GM12878 (cell line): Measurements from ENCODE around the gene MBD3L2. TPM values are rescaled to one million over a fixed set of nuclear protein-coding genes. Genes with fewer than 3 reads are reported as not detected.
A peak's percentile ranks its signal among the peaks of the same experiment; 100 is the strongest.

ENCODE experiments used
- ATAC-seq: fragments of 200-7000 bp; cut with Tn5 transposase; 3 replicates; pipeline ENCODE4 v1.9.1; 2020; ENCODE audit warnings: mild to moderate bottlenecking, moderate library complexity
- BruUV-seq: library from RNA; stranded (reverse); fragments of 400-500 nt; replicated peaks from 2 replicates; lab custom pipeline; 2021; lab: Mats Ljungman, UMichigan
- CTCF ChIA-PET: fragments of 300-600 bp; sonication (Branson Sonifier 250); formaldehyde crosslinking; extraction: SDS; loops from one replicate; lab custom pipeline; 2021; ENCODE audit warnings: inconsistent platforms; lab: Yijun Ruan, JAX
- POLR2A ChIA-PET: fragments of 350-600 bp; formaldehyde crosslinking; extraction: SDS; loops from one replicate; lab custom pipeline; 2021; ENCODE audit warnings: inconsistent platforms; lab: Charles Lee
- RAD21 ChIA-PET: fragments of 300-600 bp; sonication (Branson Sonifier 250); formaldehyde crosslinking; loops from one replicate; lab custom pipeline; 2023; ENCODE audit warnings: antibody characterized with exemption; ENCODE audit not compliant: unreplicated experiment; lab: Charles Lee
- SMC1A ChIA-PET: fragments of 300-600 bp; sonication (Branson Sonifier 250); formaldehyde crosslinking; loops from one replicate; lab custom pipeline; 2023; ENCODE audit not compliant: unreplicated experiment, uncharacterized antibody; lab: Charles Lee
- DNase-seq: peaks from one replicate; pipeline ENCODE4 v3.0.0-alpha.2; 2011; ENCODE audit warnings: low read depth, low spot score
- FAIRE-seq: peaks from 3 replicates; lab custom pipeline; 2011; peaks lifted over from hg19 to GRCh38; lab: Jason Lieb, UNC
- H2AFZ ChIP-seq: 2 replicates; pipeline ENCODE4 v1.6.0; 2011; ENCODE audit warnings: low read depth, low read length, control low read depth; ENCODE audit not compliant: control insufficient read depth
- H3K27ac ChIP-seq: 2 replicates; pipeline ENCODE4 v1.5.1; 2011; ENCODE audit warnings: control low read depth; ENCODE audit not compliant: control insufficient read depth, insufficient read depth
- H3K27me3 ChIP-seq, 2 experiments: replicated peaks in 1 of 2; 2 replicates each; pipeline versions ENCODE4 v1.6.0 to v1.6.1; 2011; ENCODE audit warnings: low read length in 1 of 2; ENCODE audit not compliant: control insufficient read depth in 2 of 2, insufficient read depth in 2 of 2
- H3K36me3 ChIP-seq, 2 experiments: 2 replicates each; pipeline ENCODE4 v1.5.1; 2011; ENCODE audit warnings: low read length in 1 of 2; ENCODE audit not compliant: control insufficient read depth in 2 of 2, insufficient read depth in 2 of 2
- H3K4me1 ChIP-seq: 2 replicates; pipeline ENCODE4 v1.6.1; 2011; ENCODE audit warnings: mild to moderate bottlenecking, low read length, moderate library complexity, mixed read lengths; ENCODE audit not compliant: control insufficient read depth, insufficient read depth
- H3K4me2 ChIP-seq: 2 replicates; pipeline ENCODE4 v1.6.0; 2011; ENCODE audit warnings: control low read depth; ENCODE audit not compliant: control insufficient read depth, insufficient read depth
- H3K4me3 ChIP-seq: fragments of 200-600 bp; sonication (generic); 2 replicates; pipeline ENCODE4 v1.5.1; 2016
- H3K79me2 ChIP-seq: 2 replicates; pipeline ENCODE4 v1.6.0; 2011; ENCODE audit warnings: low read length; ENCODE audit not compliant: control insufficient read depth, insufficient read depth
- H3K9ac ChIP-seq: 2 replicates; pipeline ENCODE4 v1.8.0; 2011; ENCODE audit warnings: low read length, control low read depth, mixed read lengths; ENCODE audit not compliant: control insufficient read depth, insufficient read depth
- H3K9me3 ChIP-seq: replicated peaks from 3 replicates; pipeline ENCODE4 v1.5.1; 2011; ENCODE audit warnings: mild to moderate bottlenecking, low read length; ENCODE audit not compliant: control insufficient read depth, insufficient read depth
- H4K20me1 ChIP-seq: 2 replicates; pipeline ENCODE4 v1.6.0; 2011; ENCODE audit not compliant: control insufficient read depth, insufficient read depth
- ATF7 ChIP-seq: fragments of 450-650 bp; IDR thresholded peaks from 2 replicates; pipeline ENCODE4 v1.6.1; 2016; ENCODE audit warnings: low read depth, mild to moderate bottlenecking
- CHD1 ChIP-seq: IDR thresholded peaks from 2 replicates; pipeline ENCODE4 v1.6.1; 2012; ENCODE audit warnings: low read depth, low read length, improper control_type of control experiment
- HCFC1 ChIP-seq: fragments of 150-350 bp; IDR thresholded peaks from 2 replicates; pipeline ENCODE4 v1.6.1; 2014; ENCODE audit warnings: low read length
- KLF5 ChIP-seq: fragments of 450-650 bp; IDR thresholded peaks from 2 replicates; pipeline ENCODE4 v1.6.1; 2014; ENCODE audit warnings: mild to moderate bottlenecking; ENCODE audit not compliant: partially characterized antibody
- NRF1 ChIP-seq: conservative IDR thresholded peaks from 2 replicates; pipeline ENCODE4 v1.6.1; 2011; ENCODE audit warnings: mild to moderate bottlenecking, low read depth, low read length, improper control_type of control experiment
- PAX5 ChIP-seq: IDR thresholded peaks from 2 replicates; pipeline ENCODE4 v1.6.1; 2011; ENCODE audit warnings: low read depth, low read length, borderline replicate concordance
- POLR2A ChIP-seq: IDR thresholded peaks from 2 replicates; pipeline ENCODE4 v1.6.1; 2011; ENCODE audit warnings: low read depth, mild to moderate bottlenecking, low read length
- ZNF384 ChIP-seq: IDR thresholded peaks from 2 replicates; pipeline ENCODE4 v1.6.1; 2012; ENCODE audit warnings: low read depth, mild to moderate bottlenecking, low read length, improper control_type of control experiment, borderline replicate concordance
- ZNF687 ChIP-seq: fragments of 450-650 bp; IDR thresholded peaks from 2 replicates; pipeline ENCODE4 v1.6.1; 2017; ENCODE audit warnings: mild to moderate bottlenecking, moderate library complexity
- WGBS: methylation state at CpG from one replicate; pipeline ENCODE4 v1.1.6; 2016; ENCODE audit warnings: low lambda C conversion rate; ENCODE audit not compliant: insufficient replicate concordance, insufficient coverage; ENCODE audit errors: missing lambda C conversion rate; 5-methylcytosine and 5-hydroxymethylcytosine counted together
- in situ Hi-C: fragments of 300-500 bp; cut with MboI; formaldehyde crosslinking; loops from 9 replicates; pipeline ENCODE4 v1.14.3; 2018; ENCODE audit warnings: mixed read lengths
- intact Hi-C: fragments of 100-400 bp; cut with micrococcal nuclease; formaldehyde crosslinking; loops from one replicate; pipeline ENCODE4 v1.14.2; 2022; ENCODE audit not compliant: unreplicated experiment
- polyA plus RNA-seq, 11 experiments: library from polyadenylated mRNA; depleted of rRNA in 4 of 11; unstranded in 6 of 11; stranded (reverse) in 5 of 11; fragments of >200 nt; fragmentation: Nextera tagmentation in 4 of 11; fragmentation: Illumina TruSeq in 1 of 11; extraction: Ambion mirVana in 4 of 11; extraction: Trizol in 1 of 11; gene quantifications; 1 replicate in 1 of 11; 2 replicates in 10 of 11; pipeline versions ENCODE4 v1.2.1 to v1.2.3, GENCODE V29; 2011 to 2016; ENCODE audit warnings: inconsistent platforms in 2 of 11, missing spikeins in 2 of 11, low read depth in 1 of 11
- total RNA-seq, 4 experiments: library from RNA; depleted of rRNA in 3 of 4; stranded (reverse); fragments of >200 nt in 3 of 4; fragmentation: Illumina TruSeq in 1 of 4; extraction: Trizol in 1 of 4; gene quantifications; 2 replicates each; pipeline versions ENCODE4 v1.2.1 to v1.2.3, GENCODE V29; 2013 to 2021

MBD3L2 gene
- total and polyA plus RNA-seq, 10 of the 15 experiments (the other 5 are each of a cell fraction or from before 2014, with no cell fraction given) = not detected

- no TSS peak for BruUV-seq
- SMC1A ChIA-PET = no interaction called here
- no peak overlapping the region for H3K27ac ChIP-seq
- H3K36me3 ChIP-seq = peaks cover 22 to 39% of the 10 kb centered on the region in 2 experiments
- TF ChIP-seq KLF5 (no peak), POLR2A (peak; percentile 44; the same call in 1 of the 2 replicates)
- TF ChIP-seq, all 136 proteins: peak for 1
- Histone ChIP-seq H3K4me2 (no peak overlapping the region), H3K4me1 (no peaks in the 10 kb centered on the region), H3K9ac (no peak overlapping the region), H2AFZ (no peak overlapping the region), H3K79me2 (peaks cover 10% of the 10 kb centered on the region), H3K4me3 (no peak overlapping the region), H3K9me3 (peaks cover 35% of the 10 kb centered on the region), H4K20me1 (no peaks in the 10 kb centered on the region), H3K27me3 (no peaks in the 10 kb centered on the region)
- ChIA-PET RAD21 (no interaction called here), CTCF (no interaction called here), POLR2A (interaction anchor here (0.7 kb wide), 1 partner anchor 91 kb away, joined by 3 read pairs; no protein-coding TSS in a partner anchor)
- in situ Hi-C loops = loop anchor here (5.0 kb wide), 1 partner anchor 62 kb away; no protein-coding TSS in a partner anchor
- intact Hi-C loops = no loop called here
- WGBS = 98% methylated on average over 24 of the region's 29 CpGs
- no peak for DNase-seq
- no peak for FAIRE-seq
- no peak for ATAC-seq
Measured at GRCh38 chr19:7074705-7075282, 25.7 kb downstream of the MBD3L2 start.

GRCh38 chr19:7076151-7076550 lies 27.0 kb downstream of the MBD3L2 start:
- Histone ChIP-seq H3K9me3 (peaks cover 49% of the 10 kb centered on the region), H3K4me1 (no peaks in the 10 kb centered on the region), H3K36me3 (peaks cover 33 to 49% of the 10 kb centered on the region in 2 experiments), H4K20me1 (no peaks in the 10 kb centered on the region), H3K9ac (no peak overlapping the region), H3K4me3 (no peak overlapping the region), H3K27ac (no peak overlapping the region), H3K27me3 (no peaks in the 10 kb centered on the region), H3K79me2 (no peaks in the 10 kb centered on the region), H2AFZ (no peak overlapping the region), H3K4me2 (no peak overlapping the region)
- no peak for FAIRE-seq
- RAD21 ChIA-PET = no interaction called here
- WGBS = 100% methylated on average over 6 of the region's 6 CpGs
- no peak for ATAC-seq
- BruUV-seq = no TSS peak
- CTCF ChIA-PET = no interaction called here
- TF ChIP-seq ZNF687 = no peak
- no peak for TF ChIP-seq CHD1
- TF ChIP-seq HCFC1 = no peak
- TF ChIP-seq ATF7 = no peak
- no peak for TF ChIP-seq NRF1
- TF ChIP-seq PAX5 = no peak
- no peak for TF ChIP-seq ZNF384
- intact Hi-C loops = no loop called here
- POLR2A ChIA-PET = no interaction called here
- SMC1A ChIA-PET = no interaction called here
- in situ Hi-C loops = loop anchor here (5.0 kb wide), 1 partner anchor 64 kb away; no protein-coding TSS in a partner anchor
- DNase-seq = no peak
